ENCODE measurements around the gene IDH3G.

Gene IDH3G

GRCh38 chrX:153791104-153791852, 2.9 kb downstream of the IDH3G start:
- DNase-seq (ENCODE audit: low read depth), result no peak

DNA sequence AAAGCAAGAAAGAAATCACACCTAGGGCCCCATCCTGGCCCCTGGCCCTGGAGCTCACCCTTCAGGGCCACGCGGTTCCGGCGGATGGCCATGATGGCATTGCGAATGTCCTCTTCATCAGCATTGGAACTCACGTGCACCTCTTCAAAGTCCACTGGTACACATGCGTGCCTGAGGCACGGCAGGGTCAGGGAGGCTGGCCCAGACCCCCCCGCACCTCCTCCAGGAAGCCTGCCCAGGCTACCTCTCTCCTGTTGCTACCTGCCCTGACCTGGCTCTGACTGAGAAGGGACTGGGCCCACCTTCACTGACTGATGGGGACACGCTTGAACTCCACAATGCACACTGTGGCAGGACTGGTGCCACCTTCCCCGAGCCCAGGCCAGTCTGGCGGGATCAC, 4.5 kb downstream of the IDH3G start:
- no peak for DNase-seq (ENCODE audit: low read depth)

DNA sequence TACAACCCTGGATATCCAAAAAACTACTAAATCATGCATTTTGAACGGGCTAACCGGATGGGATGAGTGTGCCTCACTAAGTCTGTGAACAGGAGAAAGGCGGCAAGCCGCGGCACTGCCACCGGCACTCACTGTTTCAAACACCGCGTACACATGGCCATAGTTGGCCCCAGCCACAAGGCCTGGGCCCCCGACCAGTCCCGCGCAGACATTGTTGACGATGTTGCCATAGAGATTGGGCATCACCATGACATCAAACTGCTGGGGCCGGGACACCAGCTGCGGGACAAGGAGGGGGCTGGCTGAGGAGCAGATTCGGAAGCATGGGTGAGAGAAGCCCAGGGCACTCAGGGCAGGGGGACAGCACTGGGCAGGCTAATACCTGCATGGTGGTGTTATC, 7.5 kb downstream of the IDH3G start:
- DNase-seq (ENCODE audit: low read depth), result no peak

GRCh38 chrX:153784325-153784967, 9.7 kb downstream of the IDH3G start:
- no peak for DNase-seq (ENCODE audit: low read depth)

- no peak for DNase-seq (ENCODE audit: low read depth)
Observed at GRCh38 chrX:153783378-153784013, 10.7 kb downstream of the IDH3G start.

GRCh38 chrX:153782871-153783270, 11.3 kb downstream of the IDH3G start:
- no peak for DNase-seq (ENCODE audit: low read depth)

DNA sequence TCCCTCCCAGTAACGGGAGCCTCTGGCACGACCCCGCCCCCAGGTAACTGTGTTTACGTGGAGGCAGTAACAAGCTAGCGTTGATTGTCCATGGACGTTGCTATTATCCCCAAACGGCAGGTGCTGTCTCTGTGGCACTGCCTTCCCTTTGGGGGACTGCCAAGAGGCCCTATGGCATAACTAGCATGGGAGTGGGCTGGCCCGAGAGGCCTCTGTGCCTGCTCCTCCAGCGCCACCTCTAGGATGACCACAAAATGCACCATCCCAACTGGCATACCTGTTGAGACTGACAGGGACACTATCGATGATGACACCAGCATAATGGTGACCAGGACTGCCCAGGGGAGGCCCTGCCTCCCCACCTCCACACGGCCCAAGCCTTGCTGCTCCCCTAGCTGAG, 11.9 kb downstream of the IDH3G start:
- DNase-seq (ENCODE audit: low read depth), result no peak

GRCh38 chrX:153781428-153782047, 12.6 kb downstream of the IDH3G start:
- no peak for DNase-seq (ENCODE audit: low read depth)

DNA sequence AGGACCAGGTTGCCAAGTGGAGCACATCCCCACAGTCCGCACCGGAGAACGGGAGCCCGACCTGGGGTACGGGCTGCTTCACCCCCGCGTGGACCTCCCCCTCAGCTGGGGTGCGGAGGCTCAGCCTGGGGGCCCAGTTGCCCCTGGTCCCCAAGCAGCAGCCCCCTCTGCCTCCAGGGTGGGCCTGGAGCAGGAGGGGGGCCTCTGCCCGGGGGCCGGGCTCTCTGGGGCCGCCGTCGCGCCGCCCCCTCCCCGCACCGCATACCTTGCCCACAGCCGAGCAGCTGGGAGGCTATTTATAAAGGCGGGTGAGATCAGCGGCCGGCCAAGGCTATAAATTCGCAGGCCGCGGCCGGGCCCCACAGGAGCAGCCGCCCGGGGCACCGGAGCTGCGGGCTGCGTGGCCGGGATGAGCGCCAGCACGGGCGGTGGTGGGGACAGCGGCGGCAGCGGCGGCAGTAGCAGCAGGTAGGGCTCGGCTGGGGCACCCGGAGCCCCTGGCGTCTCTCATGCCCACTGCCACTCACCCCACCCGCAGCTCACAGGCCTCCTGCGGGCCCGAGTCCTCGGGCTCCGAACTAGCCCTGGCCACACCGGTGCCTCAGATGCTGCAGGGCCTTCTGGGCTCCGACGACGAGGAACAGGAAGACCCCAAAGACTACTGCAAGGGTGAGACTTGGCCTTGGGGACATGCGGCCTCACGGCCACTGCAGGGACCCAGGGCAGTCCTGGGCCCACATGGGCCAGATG, 13.3 kb downstream of the IDH3G start, which contains the start of gene SRPK3:
TSS of gene SRPK3 (plus strand) at position 364 of the 750 bp plus-strand sequence. CDS start at position 410, 46 bp downstream.
- DNase-seq (ENCODE audit: low read depth), result no peak

GRCh38 chrX:153779891-153780677, 14.1 kb downstream of the IDH3G start:
- DNase-seq (ENCODE audit: low read depth), result no peak

- DNase-seq (ENCODE audit: low read depth), result no peak
Observed at GRCh38 chrX:153778684-153779101, 15.5 kb downstream of the IDH3G start.

- no peak for DNase-seq (ENCODE audit: low read depth)
Observed at GRCh38 chrX:153778181-153778580, 16.0 kb downstream of the IDH3G start.

- DNase-seq (ENCODE audit: low read depth), result no peak
Observed at GRCh38 chrX:153777261-153778090, 16.7 kb downstream of the IDH3G start.

DNA sequence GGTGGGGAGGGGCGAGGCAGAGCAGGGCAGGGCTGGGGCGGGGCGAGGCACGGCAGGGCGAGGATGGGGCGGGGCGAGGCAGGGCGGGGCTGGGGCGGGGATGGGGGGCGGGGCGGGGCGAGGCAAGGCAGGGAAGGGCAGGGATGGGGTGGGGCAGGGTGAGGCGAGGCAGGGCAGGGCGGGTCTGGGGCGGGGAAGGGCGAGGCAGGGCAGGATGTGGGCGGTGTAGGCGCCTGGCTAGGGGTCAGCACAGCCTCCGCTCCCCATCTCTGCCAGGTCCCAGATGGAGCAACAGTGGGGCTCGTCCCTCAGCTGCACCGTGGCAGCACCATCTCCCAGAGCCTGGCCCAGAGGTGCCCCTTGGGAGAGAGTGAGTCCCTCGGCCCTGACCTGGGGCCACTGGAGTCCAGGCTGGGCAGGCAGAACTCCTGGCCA, 17.5 kb downstream of the IDH3G start:
- DNase-seq (ENCODE audit: low read depth), result no peak

DNA sequence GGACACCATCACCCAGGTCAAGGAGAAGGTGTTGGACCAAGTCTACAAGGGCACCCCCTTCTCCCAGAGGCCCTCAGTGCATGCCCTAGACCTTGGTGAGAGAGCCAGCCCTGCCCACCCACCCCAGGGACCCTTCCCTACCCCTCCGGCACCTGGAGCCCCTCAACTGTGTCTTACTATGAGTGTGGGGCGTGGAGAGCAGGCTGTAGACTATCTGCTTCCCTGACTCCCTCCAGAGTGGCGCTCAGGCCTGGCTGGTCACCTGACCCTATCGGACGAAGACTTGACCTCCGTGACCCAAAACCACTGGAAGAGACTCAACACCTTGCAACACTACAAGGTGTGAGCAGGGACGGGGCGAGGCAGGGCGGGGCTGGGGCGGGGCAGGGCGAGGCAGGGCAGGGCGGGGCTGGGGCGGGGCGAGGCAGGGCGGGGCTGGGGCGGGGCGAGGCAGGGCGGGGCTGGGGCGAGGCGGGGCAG, 18.0 kb downstream of the IDH3G start:
- no peak for DNase-seq (ENCODE audit: low read depth)

GRCh38 chrX:153775293-153776119, 18.7 kb downstream of the IDH3G start:
- DNase-seq (ENCODE audit: low read depth), result no peak

- DNase-seq (ENCODE audit: low read depth), result no peak
Observed at GRCh38 chrX:153774576-153775292, 19.4 kb downstream of the IDH3G start.

Data from activated T-cell treated with anti-CD3 and anti-CD28 coated beads for 24 hours (primary cell).